WTC11 (cell line): ENCODE data around the gene MSL3B.

Source experiments
- ATAC-seq: fragments of 200-7000 bp; cut with Tn5 transposase; 2 replicates; pipeline ENCODE4 v1.10.0; 2021; ENCODE audit warnings: mild to moderate bottlenecking, moderate library complexity
- CTCF ChIA-PET: fragments of 300-600 bp; sonication (Branson Sonifier 250); formaldehyde crosslinking; loops from one replicate; lab custom pipeline; 2021; ENCODE audit warnings: antibody characterized with exemption; lab: Charles Lee
- POLR2A ChIA-PET: fragments of 350-600 bp; sonication (Branson Sonifier 250); formaldehyde crosslinking; loops from one replicate; lab custom pipeline; 2021; ENCODE audit warnings: antibody characterized with exemption; lab: Charles Lee
- DNase-seq: peaks from one replicate; pipeline ENCODE4 v3.0.0; 2021; ENCODE audit warnings: low spot score
- H3K27ac Mint-ChIP-seq: 2 replicates; pipeline ENCODE4 v1.8.0; 2021; ENCODE audit warnings: mixed read lengths
- H3K27me3 Mint-ChIP-seq: 2 replicates; pipeline ENCODE4 v1.8.0; 2021; ENCODE audit warnings: low read depth, mild to moderate bottlenecking, moderate library complexity, mixed read lengths
- H3K36me3 Mint-ChIP-seq: 2 replicates; pipeline ENCODE4 v1.8.0; 2021; ENCODE audit warnings: mixed read lengths
- H3K4me1 Mint-ChIP-seq: 2 replicates; pipeline ENCODE4 v1.8.0; 2022; ENCODE audit warnings: mixed read lengths
- H3K4me3 Mint-ChIP-seq: 2 replicates; pipeline ENCODE4 v1.8.0; 2021; ENCODE audit warnings: mild to moderate bottlenecking, moderate library complexity, mixed read lengths
- H3K9me3 Mint-ChIP-seq: 2 replicates; pipeline ENCODE4 v1.8.0; 2021; ENCODE audit warnings: mixed read lengths
- HMGA2 ChIP-seq: fragments of 250-450 bp; sonication (Bioruptor Pico); IDR thresholded peaks from 2 replicates; pipeline ENCODE4 v1.4.0; 2021; ENCODE audit warnings: mild to moderate bottlenecking, moderate library complexity
- KAT7 ChIP-seq: sonication (generic); formaldehyde crosslinking; IDR thresholded peaks from 2 replicates; pipeline ENCODE4 v1.8.1; 2023; ENCODE audit warnings: missing genetic modification reagents, mild to moderate bottlenecking, borderline replicate concordance
- NFATC4 ChIP-seq: fragments of 250-450 bp; sonication (Bioruptor Pico); IDR thresholded peaks from 2 replicates; pipeline ENCODE4 v1.9.0; 2021; ENCODE audit warnings: mild to moderate bottlenecking
- NFE2L1 ChIP-seq: sonication (generic); formaldehyde crosslinking; IDR thresholded peaks from 2 replicates; pipeline ENCODE4 v1.8.1; 2023; ENCODE audit warnings: missing genetic modification reagents
- NFYB ChIP-seq: sonication (generic); formaldehyde crosslinking; conservative IDR thresholded peaks from 2 replicates; pipeline ENCODE4 v1.8.0; 2022; ENCODE audit warnings: low read depth, missing genetic modification reagents
- RORB ChIP-seq: fragments of 250-450 bp; sonication (Bioruptor Pico); IDR thresholded peaks from 2 replicates; pipeline ENCODE4 v1.9.0; 2021; ENCODE audit warnings: mild to moderate bottlenecking
- SOX15 ChIP-seq: fragments of 250-450 bp; sonication (Bioruptor Pico); IDR thresholded peaks from 2 replicates; pipeline ENCODE4 v1.9.0; 2021; ENCODE audit warnings: mild to moderate bottlenecking
- TEAD4 ChIP-seq: sonication (generic); formaldehyde crosslinking; IDR thresholded peaks from 2 replicates; pipeline ENCODE4 v1.8.0; 2022; ENCODE audit warnings: mild to moderate bottlenecking, missing genetic modification reagents
- ZNF423 ChIP-seq: fragments of 250-450 bp; sonication (Bioruptor Pico); IDR thresholded peaks from 2 replicates; pipeline ENCODE4 v2.1.2; 2022; ENCODE audit warnings: mild to moderate bottlenecking, moderate library complexity
- TF ChIP-seq, protein P1 (sequence below): sonication (generic); formaldehyde crosslinking; IDR thresholded peaks from 2 replicates; pipeline ENCODE4 v1.8.1; 2022; ENCODE audit warnings: low read depth, missing genetic modification reagents, borderline replicate concordance
- TF ChIP-seq, protein P2 (sequence below): sonication (generic); formaldehyde crosslinking; IDR thresholded peaks from 2 replicates; pipeline ENCODE4 v1.8.1; 2023; ENCODE audit warnings: mild to moderate bottlenecking, missing genetic modification reagents
- TF ChIP-seq, protein P3 (sequence below): sonication (generic); formaldehyde crosslinking; IDR thresholded peaks from 2 replicates; pipeline ENCODE4 v1.8.0; 2022; ENCODE audit warnings: mild to moderate bottlenecking, missing genetic modification reagents
- TF ChIP-seq, protein P4 (sequence below): sonication (generic); formaldehyde crosslinking; IDR thresholded peaks from 2 replicates; pipeline ENCODE4 v1.8.0; 2022; ENCODE audit warnings: mild to moderate bottlenecking, missing genetic modification reagents
- TF ChIP-seq, protein P5 (sequence below): sonication (generic); formaldehyde crosslinking; IDR thresholded peaks from 2 replicates; pipeline ENCODE4 v1.8.0; 2023; ENCODE audit warnings: missing genetic modification reagents, mild to moderate bottlenecking, borderline replicate concordance

Gene MSL3B

DNA sequence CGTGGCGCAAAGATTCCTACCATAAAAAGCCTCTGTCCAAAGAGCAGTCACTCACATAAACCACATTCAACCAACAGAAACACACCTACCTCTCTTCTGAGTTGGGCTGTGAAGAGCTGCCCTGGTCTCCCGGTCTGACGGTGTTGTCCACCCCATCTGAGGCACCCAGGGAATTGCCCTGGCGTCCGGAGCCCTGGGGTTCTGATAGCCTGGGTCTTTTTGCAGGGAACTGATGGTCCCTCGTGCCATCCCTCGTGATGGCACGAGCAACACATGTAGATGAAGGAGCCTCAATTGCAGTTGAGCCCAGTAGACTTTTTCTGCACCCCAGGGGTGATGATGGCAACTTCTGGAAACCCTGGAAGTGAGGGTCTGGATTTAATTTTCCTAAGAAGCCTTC, 27.7 kb downstream of the MSL3B start:
- H3K4me1 Mint-ChIP-seq, result peaks cover 13% of the 10 kb centered on the region
- no peaks in the 10 kb centered on the region for H3K27me3 Mint-ChIP-seq
- DNase-seq (no peak), ATAC-seq (no peak)
- TF ChIP-seq, protein P1, sequence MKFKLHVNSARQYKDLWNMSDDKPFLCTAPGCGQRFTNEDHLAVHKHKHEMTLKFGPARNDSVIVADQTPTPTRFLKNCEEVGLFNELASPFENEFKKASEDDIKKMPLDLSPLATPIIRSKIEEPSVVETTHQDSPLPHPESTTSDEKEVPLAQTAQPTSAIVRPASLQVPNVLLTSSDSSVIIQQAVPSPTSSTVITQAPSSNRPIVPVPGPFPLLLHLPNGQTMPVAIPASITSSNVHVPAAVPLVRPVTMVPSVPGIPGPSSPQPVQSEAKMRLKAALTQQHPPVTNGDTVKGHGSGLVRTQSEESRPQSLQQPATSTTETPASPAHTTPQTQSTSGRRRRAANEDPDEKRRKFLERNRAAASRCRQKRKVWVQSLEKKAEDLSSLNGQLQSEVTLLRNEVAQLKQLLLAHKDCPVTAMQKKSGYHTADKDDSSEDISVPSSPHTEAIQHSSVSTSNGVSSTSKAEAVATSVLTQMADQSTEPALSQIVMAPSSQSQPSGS (CRISPR knock-in tag), result no peak
- TF ChIP-seq HMGA2 (CRISPR knock-in tag) (no peak), NFATC4 (CRISPR knock-in tag) (no peak), KAT7 (CRISPR knock-in tag) (no peak), TEAD4 (CRISPR knock-in tag) (no peak), SOX15 (CRISPR knock-in tag) (no peak), NFYB (CRISPR knock-in tag) (no peak), ZNF423 (CRISPR knock-in tag) (no peak), NFE2L1 (CRISPR knock-in tag) (no peak)
- TF ChIP-seq, protein P2, sequence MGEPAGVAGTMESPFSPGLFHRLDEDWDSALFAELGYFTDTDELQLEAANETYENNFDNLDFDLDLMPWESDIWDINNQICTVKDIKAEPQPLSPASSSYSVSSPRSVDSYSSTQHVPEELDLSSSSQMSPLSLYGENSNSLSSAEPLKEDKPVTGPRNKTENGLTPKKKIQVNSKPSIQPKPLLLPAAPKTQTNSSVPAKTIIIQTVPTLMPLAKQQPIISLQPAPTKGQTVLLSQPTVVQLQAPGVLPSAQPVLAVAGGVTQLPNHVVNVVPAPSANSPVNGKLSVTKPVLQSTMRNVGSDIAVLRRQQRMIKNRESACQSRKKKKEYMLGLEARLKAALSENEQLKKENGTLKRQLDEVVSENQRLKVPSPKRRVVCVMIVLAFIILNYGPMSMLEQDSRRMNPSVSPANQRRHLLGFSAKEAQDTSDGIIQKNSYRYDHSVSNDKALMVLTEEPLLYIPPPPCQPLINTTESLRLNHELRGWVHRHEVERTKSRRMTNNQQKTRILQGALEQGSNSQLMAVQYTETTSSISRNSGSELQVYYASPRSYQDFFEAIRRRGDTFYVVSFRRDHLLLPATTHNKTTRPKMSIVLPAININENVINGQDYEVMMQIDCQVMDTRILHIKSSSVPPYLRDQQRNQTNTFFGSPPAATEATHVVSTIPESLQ (CRISPR knock-in tag), result no peak
- TF ChIP-seq, protein P3, sequence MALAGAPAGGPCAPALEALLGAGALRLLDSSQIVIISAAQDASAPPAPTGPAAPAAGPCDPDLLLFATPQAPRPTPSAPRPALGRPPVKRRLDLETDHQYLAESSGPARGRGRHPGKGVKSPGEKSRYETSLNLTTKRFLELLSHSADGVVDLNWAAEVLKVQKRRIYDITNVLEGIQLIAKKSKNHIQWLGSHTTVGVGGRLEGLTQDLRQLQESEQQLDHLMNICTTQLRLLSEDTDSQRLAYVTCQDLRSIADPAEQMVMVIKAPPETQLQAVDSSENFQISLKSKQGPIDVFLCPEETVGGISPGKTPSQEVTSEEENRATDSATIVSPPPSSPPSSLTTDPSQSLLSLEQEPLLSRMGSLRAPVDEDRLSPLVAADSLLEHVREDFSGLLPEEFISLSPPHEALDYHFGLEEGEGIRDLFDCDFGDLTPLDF (CRISPR knock-in tag), result no peak
- TF ChIP-seq, protein P4, sequence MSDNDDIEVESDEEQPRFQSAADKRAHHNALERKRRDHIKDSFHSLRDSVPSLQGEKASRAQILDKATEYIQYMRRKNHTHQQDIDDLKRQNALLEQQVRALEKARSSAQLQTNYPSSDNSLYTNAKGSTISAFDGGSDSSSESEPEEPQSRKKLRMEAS (CRISPR knock-in tag), result no peak
- no peaks in the 10 kb centered on the region for H3K9me3 Mint-ChIP-seq
- H3K4me3 Mint-ChIP-seq, result no peak overlapping the region
- POLR2A ChIA-PET, result no interaction called here
- no peak overlapping the region for H3K27ac Mint-ChIP-seq
- H3K36me3 Mint-ChIP-seq, result peaks cover 99% of the 10 kb centered on the region
- CTCF ChIA-PET, result no interaction called here

DNA sequence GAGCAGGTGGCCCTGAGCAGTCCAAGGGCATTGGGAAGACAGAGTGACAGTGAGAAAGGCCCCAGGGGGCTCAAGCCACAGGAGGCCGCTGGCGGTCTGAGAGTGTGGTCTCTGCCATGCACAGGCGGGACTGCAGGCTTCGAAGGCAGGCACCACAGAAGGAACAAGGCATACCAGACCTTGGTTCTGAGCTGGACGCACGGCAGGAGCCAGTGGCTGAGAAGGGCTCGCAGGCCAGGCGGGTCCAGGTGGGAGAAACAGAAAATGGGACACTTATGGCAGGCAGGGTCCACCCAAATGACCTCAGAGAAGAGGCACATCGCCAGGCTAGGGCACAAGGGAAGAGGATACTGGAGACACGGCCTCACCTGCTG, 28.8 kb downstream of the MSL3B start:
- Mint-ChIP-seq H3K4me1 (peaks cover 13% of the 10 kb centered on the region), H3K27ac (peak overlapping the region; percentile 73; the same call in 1 of the 2 replicates), H3K36me3 (peaks cover 98% of the 10 kb centered on the region), H3K9me3 (no peaks in the 10 kb centered on the region), H3K4me3 (no peak overlapping the region), H3K27me3 (no peaks in the 10 kb centered on the region)
- CTCF ChIA-PET, result no interaction called here
- TF ChIP-seq, protein P5, sequence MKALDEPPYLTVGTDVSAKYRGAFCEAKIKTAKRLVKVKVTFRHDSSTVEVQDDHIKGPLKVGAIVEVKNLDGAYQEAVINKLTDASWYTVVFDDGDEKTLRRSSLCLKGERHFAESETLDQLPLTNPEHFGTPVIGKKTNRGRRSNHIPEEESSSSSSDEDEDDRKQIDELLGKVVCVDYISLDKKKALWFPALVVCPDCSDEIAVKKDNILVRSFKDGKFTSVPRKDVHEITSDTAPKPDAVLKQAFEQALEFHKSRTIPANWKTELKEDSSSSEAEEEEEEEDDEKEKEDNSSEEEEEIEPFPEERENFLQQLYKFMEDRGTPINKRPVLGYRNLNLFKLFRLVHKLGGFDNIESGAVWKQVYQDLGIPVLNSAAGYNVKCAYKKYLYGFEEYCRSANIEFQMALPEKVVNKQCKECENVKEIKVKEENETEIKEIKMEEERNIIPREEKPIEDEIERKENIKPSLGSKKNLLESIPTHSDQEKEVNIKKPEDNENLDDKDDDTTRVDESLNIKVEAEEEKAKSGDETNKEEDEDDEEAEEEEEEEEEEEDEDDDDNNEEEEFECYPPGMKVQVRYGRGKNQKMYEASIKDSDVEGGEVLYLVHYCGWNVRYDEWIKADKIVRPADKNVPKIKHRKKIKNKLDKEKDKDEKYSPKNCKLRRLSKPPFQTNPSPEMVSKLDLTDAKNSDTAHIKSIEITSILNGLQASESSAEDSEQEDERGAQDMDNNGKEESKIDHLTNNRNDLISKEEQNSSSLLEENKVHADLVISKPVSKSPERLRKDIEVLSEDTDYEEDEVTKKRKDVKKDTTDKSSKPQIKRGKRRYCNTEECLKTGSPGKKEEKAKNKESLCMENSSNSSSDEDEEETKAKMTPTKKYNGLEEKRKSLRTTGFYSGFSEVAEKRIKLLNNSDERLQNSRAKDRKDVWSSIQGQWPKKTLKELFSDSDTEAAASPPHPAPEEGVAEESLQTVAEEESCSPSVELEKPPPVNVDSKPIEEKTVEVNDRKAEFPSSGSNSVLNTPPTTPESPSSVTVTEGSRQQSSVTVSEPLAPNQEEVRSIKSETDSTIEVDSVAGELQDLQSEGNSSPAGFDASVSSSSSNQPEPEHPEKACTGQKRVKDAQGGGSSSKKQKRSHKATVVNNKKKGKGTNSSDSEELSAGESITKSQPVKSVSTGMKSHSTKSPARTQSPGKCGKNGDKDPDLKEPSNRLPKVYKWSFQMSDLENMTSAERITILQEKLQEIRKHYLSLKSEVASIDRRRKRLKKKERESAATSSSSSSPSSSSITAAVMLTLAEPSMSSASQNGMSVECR (CRISPR knock-in tag), result 0 out of 2 replicates have a peak, but pooled peaks have one; percentile 32
- TF ChIP-seq RORB, result no peak
- POLR2A ChIA-PET, result no interaction called here
- DNase-seq (no peak), ATAC-seq (no peak)
